HCT116 (cell line): ENCODE measurements around the gene ITM2C.

Source experiments
- EZH2 ChIP-seq: fragments of 200-600 bp; sonication (generic); IDR thresholded peaks from 2 replicates; pipeline ENCODE4 v1.6.1; 2017; ENCODE audit warnings: antibody characterized with exemption, mixed run types
- POLR2A ChIP-seq: IDR thresholded peaks from 2 replicates; pipeline ENCODE4 v1.7.0; 2011; ENCODE audit warnings: borderline replicate concordance; ENCODE audit not compliant: insufficient read depth, insufficient read length; ENCODE audit errors: extremely low read depth
- SP1 ChIP-seq: IDR thresholded peaks from 2 replicates; pipeline ENCODE4 v1.6.1; 2012; ENCODE audit warnings: low read depth

DNA sequence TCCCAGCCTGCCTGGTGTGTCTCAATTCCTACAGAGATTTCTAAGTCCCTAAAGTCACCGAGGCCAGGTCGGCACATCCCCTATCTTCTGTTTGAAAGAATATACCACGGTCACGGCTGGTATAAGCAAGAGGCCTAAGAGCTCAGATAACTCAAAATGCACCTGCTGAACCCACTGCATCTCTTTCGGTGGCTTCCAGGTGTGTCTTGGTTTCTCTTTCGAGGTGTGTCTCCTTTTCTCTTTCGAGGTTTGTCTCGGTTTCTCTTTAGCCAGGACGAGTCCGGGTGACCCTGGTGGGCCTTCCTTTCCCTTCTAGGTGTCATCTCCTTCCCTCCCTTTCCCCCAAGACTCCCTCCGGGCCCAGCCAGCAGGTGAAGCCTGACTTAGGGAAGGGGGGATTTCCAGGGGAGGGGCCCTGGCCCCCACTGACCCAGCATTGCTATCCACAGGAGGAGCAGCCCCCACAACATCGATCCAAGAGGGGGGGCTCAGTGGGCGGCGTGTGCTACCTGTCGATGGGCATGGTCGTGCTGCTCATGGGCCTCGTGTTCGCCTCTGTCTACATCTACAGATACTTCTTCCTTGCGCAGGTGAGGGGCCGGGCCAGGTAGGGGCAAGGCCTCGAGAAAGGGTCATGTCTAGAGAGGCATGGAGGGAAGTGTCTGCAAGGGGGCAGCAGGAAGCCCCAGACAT lies 8.4 kb downstream of the ITM2C start:
- no peak for TF ChIP-seq EZH2
- TF ChIP-seq SP1 = no peak
- no peak for TF ChIP-seq POLR2A
